WI38 (cell line): Measurements from ENCODE around the gene ADAT2.

Experiments
- H3K4me3 ChIP-seq: 2 replicates; pipeline ENCODE4 v1.5.1; 2011; ENCODE audit warnings: low read depth, mild to moderate bottlenecking, control low read depth, low read length
- CTCF ChIP-seq: IDR thresholded peaks from 2 replicates; pipeline ENCODE4 v1.5.1; 2012; ENCODE audit warnings: low read depth, mild to moderate bottlenecking, control low read depth, low read length

The ADAT2 gene

GRCh38 chr6:143396497-143397226 is 53.8 kb downstream of the ADAT2 start:
- no peak for TF ChIP-seq CTCF
- no peak overlapping the region for H3K4me3 ChIP-seq

- no peak for TF ChIP-seq CTCF
Observed at GRCh38 chr6:143395699-143396098, 54.8 kb downstream of the ADAT2 start.

GRCh38 chr6:143394389-143394788 is 56.1 kb downstream of the ADAT2 start:
- no peak for TF ChIP-seq CTCF
- no peak overlapping the region for H3K4me3 ChIP-seq

More at GRCh38 chr6:143395699-143396098, 54.8 kb downstream of the ADAT2 start:
- H3K4me3 ChIP-seq, result no peak overlapping the region

GRCh38 chr6:143390278-143390677 is 60.2 kb downstream of the ADAT2 start:
- no peak overlapping the region for H3K4me3 ChIP-seq
- no peak for TF ChIP-seq CTCF

- TF ChIP-seq CTCF, result no peak
- no peak overlapping the region for H3K4me3 ChIP-seq
Observed at GRCh38 chr6:143385636-143386035, 64.9 kb downstream of the ADAT2 start.

GRCh38 chr6:143376861-143377260 is 73.6 kb downstream of the ADAT2 start:
- H3K4me3 ChIP-seq, result no peak overlapping the region
- no peak for TF ChIP-seq CTCF

GRCh38 chr6:143376375-143376774 is 74.1 kb downstream of the ADAT2 start:
- H3K4me3 ChIP-seq, result no peak overlapping the region
- no peak for TF ChIP-seq CTCF
